Pancreas (tissue), 10 donors: ENCODE data around the gene IL4R. TPM values are rescaled to one million over a fixed set of nuclear protein-coding genes. Genes with fewer than 3 reads are reported as not detected.
A peak's percentile ranks its signal among the peaks of the same experiment; 100 is the strongest.
"Not testable (repeated sequence)": the region's sequence is repeated elsewhere in the genome, so short reads cannot be mapped to it uniquely, and the experiment has no call there.

Experiments used
- ATAC-seq, 4 donors: fragments of 200-7000 bp; cut with Tn5 transposase; one replicate each; pipeline versions ENCODE4 v1.8.0 to v1.9.1; 2020; ENCODE audit warnings: mild to moderate bottlenecking in 4 of 4, moderate library complexity in 4 of 4
- DNase-seq, 6 donors: peaks; one replicate each; pipeline ENCODE4 v3.0.0-alpha.2; 2020
- FAIRE-seq: peaks from 2 replicates; lab custom pipeline; 2012; peaks lifted over from hg19 to GRCh38; lab: Jason Lieb, UNC
- H3K27ac ChIP-seq, 4 donors: fragments of 200-600 bp; sonication (generic); 1 replicate in 3 of 4; 2 replicates in 1 of 4; pipeline versions ENCODE4 v1.5.0 to v1.8.0; 2020
- H3K27me3 ChIP-seq, 4 donors: fragments of 200-600 bp; one replicate each; pipeline ENCODE4 v1.8.0; 2021
- H3K36me3 ChIP-seq, 3 donors: fragments of 200-600 bp; sonication (generic) in 1 of 3; one replicate each; pipeline versions ENCODE4 v1.5.0 to v1.8.0; 2020 to 2021
- H3K4me1 ChIP-seq, 3 donors: fragments of 200-600 bp; one replicate each; pipeline ENCODE4 v1.8.0; 2021
- H3K4me3 ChIP-seq, 4 donors: fragments of 200-600 bp; sonication (generic) in 2 of 4; one replicate each; pipeline versions ENCODE4 v1.5.0 to v1.8.0; 2020 to 2021
- H3K9me3 ChIP-seq, 4 donors: fragments of 200-600 bp; one replicate each; pipeline ENCODE4 v1.8.0; 2021
- WGBS, 2 donors: extraction: QIAGEN DNeasy Blood & Tissue Kit; methylation state at CpG; one replicate each; pipeline ENCODE4 v1.1.7; 2013; 5-methylcytosine and 5-hydroxymethylcytosine counted together
- intact Hi-C, 3 donors: fragments of 100-400 bp; cut with DNase I; formaldehyde crosslinking; loops; one replicate each; pipeline versions ENCODE4 v1.11.1 to v1.14.2; 2022
- polyA plus RNA-seq, 2 donors: library from polyadenylated mRNA; stranded (reverse); fragments of 200-250 nt; gene quantifications; one replicate each; pipeline ENCODE4 v1.2.3, GENCODE V29; 2013
- total RNA-seq, 6 donors: library from RNA; stranded (reverse); fragmentation: NEBNext Ultra II Directional in 4 of 6; extraction: Animal tissue kit (Norgen Biotek cat#: 25700) in 4 of 6; gene quantifications; one replicate each; pipeline versions ENCODE4 v1.2.1 to v1.2.4, GENCODE V29; 2021 to 2023
- TF ChIP-seq, protein P1 (sequence below), 4 donors: fragments of 200-600 bp; sonication (generic) in 3 of 4; IDR thresholded peaks; one replicate each; pipeline versions ENCODE4 v1.5.0 to v1.8.0; 2021; ENCODE audit warnings: antibody characterized with exemption in 4 of 4
- donor health status: healthy with polysubstance abuse.
- donor health status: DM: no; HTN: no; CAD: no; lungs with moderate emphysema.
- donor health status: DM: no; HTN: no; CAD: no.
- donor health status: control.
- donor health status: control.
- donor health status: Bipolar disorder and iron deficiency.
- donor health status: DM: yes; HTN: yes; CAD: no.
- donor health status: DM: no; HTN: no; CAD: no.
- donor health status: DM: no; HTN: no; CAD: no.
- donor health status: DM: yes; HTN: yes; CAD: no.

The IL4R gene
- total and polyA plus RNA-seq, 8 donors, result 16.0 to 58.7 (median 30.3) TPM

GRCh38 chr16:27394516-27394915, 80.7 kb downstream of the IL4R start:
- intact Hi-C loops, result no loop called here
- H3K27me3 ChIP-seq, result no peaks in the 10 kb centered on the region
- ATAC-seq (no peak), FAIRE-seq (no peak), DNase-seq (no peak)
- H3K36me3 ChIP-seq, result no peaks in the 10 kb centered on the region
- TF ChIP-seq, protein P1, sequence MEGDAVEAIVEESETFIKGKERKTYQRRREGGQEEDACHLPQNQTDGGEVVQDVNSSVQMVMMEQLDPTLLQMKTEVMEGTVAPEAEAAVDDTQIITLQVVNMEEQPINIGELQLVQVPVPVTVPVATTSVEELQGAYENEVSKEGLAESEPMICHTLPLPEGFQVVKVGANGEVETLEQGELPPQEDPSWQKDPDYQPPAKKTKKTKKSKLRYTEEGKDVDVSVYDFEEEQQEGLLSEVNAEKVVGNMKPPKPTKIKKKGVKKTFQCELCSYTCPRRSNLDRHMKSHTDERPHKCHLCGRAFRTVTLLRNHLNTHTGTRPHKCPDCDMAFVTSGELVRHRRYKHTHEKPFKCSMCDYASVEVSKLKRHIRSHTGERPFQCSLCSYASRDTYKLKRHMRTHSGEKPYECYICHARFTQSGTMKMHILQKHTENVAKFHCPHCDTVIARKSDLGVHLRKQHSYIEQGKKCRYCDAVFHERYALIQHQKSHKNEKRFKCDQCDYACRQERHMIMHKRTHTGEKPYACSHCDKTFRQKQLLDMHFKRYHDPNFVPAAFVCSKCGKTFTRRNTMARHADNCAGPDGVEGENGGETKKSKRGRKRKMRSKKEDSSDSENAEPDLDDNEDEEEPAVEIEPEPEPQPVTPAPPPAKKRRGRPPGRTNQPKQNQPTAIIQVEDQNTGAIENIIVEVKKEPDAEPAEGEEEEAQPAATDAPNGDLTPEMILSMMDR (IDR thresholded peaks at IDR 0.05), result no peak
- H3K4me1 ChIP-seq, result no peaks in the 10 kb centered on the region
- no peak overlapping the region for H3K4me3 ChIP-seq
- H3K9me3 ChIP-seq, result no peaks in the 10 kb centered on the region
- no peak overlapping the region for H3K27ac ChIP-seq

GRCh38 chr16:27398341-27398893, 84.6 kb downstream of the IL4R start:
- intact Hi-C loops, H3K27ac ChIP-seq, H3K4me3 ChIP-seq, H3K4me1 ChIP-seq, DNase-seq, FAIRE-seq, H3K9me3 ChIP-seq, H3K36me3 ChIP-seq, ATAC-seq, H3K27me3 ChIP-seq: not testable (repeated sequence)
- 74 to 80% methylated on average over 15 of the region's 15 CpGs for WGBS, 2 donors

GRCh38 chr16:27398894-27399853, 85.4 kb downstream of the IL4R start:
- no peaks in the 10 kb centered on the region for H3K4me1 ChIP-seq
- no peak overlapping the region for H3K4me3 ChIP-seq
- DNase-seq (no peak), ATAC-seq (peak in 1 of 4 donors; percentile 44), FAIRE-seq (no peak)
- H3K36me3 ChIP-seq, result no peaks in the 10 kb centered on the region
- 78 to 87% methylated on average over 8 of the region's 8 CpGs for WGBS, 2 donors
- intact Hi-C loops, result no loop called here
- no peak overlapping the region for H3K27ac ChIP-seq
- TF ChIP-seq, protein P1 (IDR thresholded peaks at IDR 0.05), result no peak
- no peaks in the 10 kb centered on the region for H3K27me3 ChIP-seq
- no peaks in the 10 kb centered on the region for H3K9me3 ChIP-seq

DNA sequence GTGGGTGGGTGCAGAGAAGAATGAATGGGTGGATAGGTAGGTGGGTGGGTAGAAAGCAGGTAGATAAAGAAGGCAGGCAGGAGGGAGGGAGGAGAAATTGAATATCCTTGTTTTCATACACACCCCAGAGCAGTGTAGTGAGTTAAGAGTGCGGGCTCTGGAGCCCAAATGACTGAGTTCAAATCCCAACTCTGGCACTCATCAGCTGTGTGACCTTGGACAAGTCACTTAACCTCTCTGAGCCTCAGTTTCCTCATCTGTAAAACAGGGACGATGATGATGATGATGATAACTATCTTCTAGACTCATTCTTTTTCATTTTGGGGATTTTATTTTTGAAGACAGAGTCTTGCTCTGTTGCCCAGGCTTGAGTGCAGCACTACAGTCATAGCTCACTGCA, 86.2 kb downstream of the IL4R start:
- no peak overlapping the region for H3K27ac ChIP-seq
- TF ChIP-seq, protein P1 (IDR thresholded peaks at IDR 0.05), result no peak
- intact Hi-C loops, result no loop called here
- no peak overlapping the region for H3K4me3 ChIP-seq
- FAIRE-seq, result no peak
- H3K27me3 ChIP-seq, result no peaks in the 10 kb centered on the region
- WGBS, 2 donors, result 60 to 84% methylated on average over 2 of the region's 2 CpGs
- no peaks in the 10 kb centered on the region for H3K36me3 ChIP-seq
- H3K9me3 ChIP-seq, result no peaks in the 10 kb centered on the region
- H3K4me1 ChIP-seq, result no peaks in the 10 kb centered on the region
- no peak for DNase-seq
- ATAC-seq, result no peak

GRCh38 chr16:27400751-27401620, 87.2 kb downstream of the IL4R start:
- no peaks in the 10 kb centered on the region for H3K4me1 ChIP-seq
- FAIRE-seq (no peak), ATAC-seq (peak in 1 of 4 donors; percentile 26), DNase-seq (no peak)
- intact Hi-C loops, result no loop called here
- no peaks in the 10 kb centered on the region for H3K9me3 ChIP-seq
- TF ChIP-seq, protein P1 (IDR thresholded peaks at IDR 0.05), result no peak
- H3K27me3 ChIP-seq, result no peaks in the 10 kb centered on the region
- H3K4me3 ChIP-seq, result no peak overlapping the region
- WGBS, 2 donors, result 32 to 37% methylated on average over 11 of the region's 11 CpGs
- H3K27ac ChIP-seq, result no peak overlapping the region
- H3K36me3 ChIP-seq, result no peaks in the 10 kb centered on the region
